Dedifferentiated amniotic fluid mesenchymal stem cell (primary cell): ENCODE results near the gene RNFT1.
"Not testable (repeated sequence)": the region's sequence is repeated elsewhere in the genome, so short reads cannot be mapped to it uniquely, and the experiment has no call there.

ENCODE experiments used
- DNase-seq: peaks from one replicate; pipeline ENCODE4 v3.0.0-alpha.2; 2016; ENCODE audit errors: extremely low spot score

Gene RNFT1, protein sequence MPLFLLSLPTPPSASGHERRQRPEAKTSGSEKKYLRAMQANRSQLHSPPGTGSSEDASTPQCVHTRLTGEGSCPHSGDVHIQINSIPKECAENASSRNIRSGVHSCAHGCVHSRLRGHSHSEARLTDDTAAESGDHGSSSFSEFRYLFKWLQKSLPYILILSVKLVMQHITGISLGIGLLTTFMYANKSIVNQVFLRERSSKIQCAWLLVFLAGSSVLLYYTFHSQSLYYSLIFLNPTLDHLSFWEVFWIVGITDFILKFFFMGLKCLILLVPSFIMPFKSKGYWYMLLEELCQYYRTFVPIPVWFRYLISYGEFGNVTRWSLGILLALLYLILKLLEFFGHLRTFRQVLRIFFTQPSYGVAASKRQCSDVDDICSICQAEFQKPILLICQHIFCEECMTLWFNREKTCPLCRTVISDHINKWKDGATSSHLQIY

DNA sequence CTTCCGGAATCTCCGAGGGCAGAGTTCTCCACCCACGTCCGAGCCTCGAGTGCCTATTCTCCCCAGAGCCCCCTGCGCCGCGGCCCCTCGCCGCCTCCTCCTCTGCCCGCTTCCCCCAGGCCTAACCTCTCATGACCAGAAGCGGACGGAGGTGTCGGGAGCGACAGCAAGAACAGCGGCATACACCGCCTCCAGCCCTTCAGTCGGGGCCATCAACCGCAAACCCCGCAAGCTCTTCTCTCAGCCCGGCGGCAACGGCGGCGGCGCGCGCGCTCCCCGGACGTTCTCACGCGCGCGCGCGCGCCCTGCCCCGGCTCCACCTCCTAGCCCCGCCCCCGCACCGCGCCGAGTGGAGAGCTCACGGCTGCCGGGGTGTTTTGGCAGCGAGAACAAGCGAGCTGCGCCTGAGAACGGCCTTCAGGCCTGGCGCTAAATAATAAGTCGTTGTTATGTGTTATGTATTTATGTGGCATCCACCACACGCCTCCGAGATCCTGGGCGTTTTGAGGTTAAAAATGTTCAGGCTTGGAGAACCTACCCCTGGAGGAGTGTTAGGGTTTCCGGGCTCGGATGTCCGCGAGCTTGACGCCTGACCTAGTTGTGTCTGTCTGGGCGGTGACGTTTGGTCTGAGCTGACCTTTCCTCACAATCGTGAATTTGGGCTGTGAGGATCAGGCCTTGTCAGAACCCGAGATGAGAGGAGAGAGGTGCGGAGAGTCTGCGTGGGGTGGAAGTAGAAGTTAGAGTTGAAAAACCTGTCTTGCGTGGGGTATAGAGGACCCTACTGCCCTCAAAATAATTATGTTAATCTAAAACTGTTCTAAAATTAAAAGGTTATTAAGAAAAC, at the start of gene RNFT1:
RNFT1 (minus strand) TSS at position 259 of the 847 bp plus-strand sequence; CDS start at position 182, 77 bp downstream.
- peak; percentile 79 for DNase-seq

DNA sequence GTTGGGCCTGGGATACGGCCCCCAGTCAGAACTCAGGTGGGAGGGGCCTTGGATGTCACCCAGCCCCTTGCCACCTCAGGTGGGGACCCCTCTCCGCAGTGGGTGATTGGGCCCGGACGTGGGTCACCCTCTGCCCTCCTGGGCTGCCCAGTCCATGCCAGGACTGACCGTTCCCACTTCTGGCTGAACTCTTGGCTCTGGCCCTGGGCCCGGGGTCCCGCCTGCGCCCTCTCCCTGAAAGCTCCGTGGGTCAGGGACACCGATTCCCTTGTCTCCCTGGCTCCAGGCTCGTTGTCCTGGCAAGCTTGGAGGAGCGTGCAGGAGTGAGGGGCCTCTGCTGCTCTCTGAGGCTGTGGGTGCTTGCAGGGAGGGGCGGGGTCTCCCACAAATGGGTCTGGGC, 44.8 kb upstream of the RNFT1 start:
- not testable (repeated sequence) for DNase-seq

DNA sequence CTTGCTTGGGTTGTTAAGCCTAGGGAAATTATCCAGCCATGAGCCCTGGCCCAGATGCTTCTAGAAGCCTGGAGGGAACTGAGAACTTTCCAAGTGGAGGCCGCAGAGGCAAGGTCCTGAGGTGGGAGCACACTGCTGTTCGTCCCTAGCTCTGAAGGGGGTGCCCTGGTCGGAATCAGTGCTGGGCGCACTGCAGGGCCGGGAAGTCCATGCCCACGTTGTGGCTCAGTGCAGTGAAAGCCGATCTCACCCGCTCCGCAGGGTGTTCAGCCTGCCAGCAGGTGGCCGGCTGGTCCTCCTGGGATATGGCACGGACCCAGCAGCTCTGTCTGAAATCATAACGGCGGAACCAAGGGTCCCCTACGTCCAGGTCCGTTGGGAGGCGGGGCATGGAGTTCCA, 43.8 kb upstream of the RNFT1 start:
- not testable (repeated sequence) for DNase-seq

DNA sequence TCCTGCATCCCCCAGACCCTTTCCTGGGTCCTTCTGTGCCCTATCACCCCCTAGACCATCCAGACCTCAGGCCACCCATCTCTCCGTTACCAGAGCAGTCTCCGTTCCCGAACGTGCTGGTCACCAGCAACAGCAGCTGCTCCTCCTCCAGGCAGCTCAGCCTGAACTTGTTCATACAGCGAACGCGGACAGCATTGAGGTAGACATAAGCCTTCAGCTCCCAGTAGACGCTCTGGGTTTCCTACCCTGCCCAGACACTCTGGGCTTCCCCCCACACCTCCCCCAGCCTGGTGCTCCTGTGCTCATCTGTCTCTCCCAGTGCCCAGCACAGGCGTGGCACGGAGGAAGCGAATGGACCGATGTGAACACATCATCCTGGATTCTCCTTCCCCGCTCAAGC, 41.6 kb upstream of the RNFT1 start:
- DNase-seq = no peak

DNA sequence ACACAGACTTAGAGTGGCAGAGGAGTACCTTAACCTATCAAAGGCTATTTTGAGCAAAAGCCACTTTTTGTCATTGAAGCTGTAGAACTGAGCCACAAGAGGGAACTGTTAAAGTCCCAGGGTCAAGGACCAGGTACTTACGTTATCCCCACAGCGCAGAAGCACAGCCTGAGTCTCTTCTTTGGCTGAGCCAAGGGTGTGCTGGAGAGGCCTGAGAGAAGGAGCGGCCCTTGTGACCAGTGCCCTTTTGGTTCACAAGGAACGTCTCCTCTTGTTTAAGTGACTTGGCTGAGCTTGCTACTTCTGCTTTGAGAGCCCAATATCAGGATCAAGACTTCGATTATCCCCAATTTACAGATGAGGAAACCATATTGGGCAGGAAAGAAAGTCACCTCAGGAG, 40.0 kb upstream of the RNFT1 start:
- not testable (repeated sequence) for DNase-seq

DNA sequence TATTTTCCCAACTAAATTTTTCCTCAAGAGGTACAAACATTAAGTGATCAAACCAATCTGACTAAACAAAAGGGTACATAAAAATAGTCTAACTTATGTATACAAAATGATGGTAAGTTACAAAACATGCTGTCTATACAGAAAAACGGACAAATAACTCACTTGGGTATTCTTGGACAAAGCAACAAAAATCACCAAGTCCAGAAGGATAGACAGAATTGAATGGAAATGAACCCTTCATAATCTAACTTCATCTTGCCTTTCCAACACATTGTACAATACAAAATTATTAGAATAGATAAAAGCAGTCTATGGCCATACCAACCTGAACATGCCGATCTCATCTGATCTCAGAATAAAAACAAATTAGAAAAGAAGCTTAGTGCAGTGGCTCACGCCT, 37.9 kb upstream of the RNFT1 start:
- DNase-seq = not testable (repeated sequence)

DNA sequence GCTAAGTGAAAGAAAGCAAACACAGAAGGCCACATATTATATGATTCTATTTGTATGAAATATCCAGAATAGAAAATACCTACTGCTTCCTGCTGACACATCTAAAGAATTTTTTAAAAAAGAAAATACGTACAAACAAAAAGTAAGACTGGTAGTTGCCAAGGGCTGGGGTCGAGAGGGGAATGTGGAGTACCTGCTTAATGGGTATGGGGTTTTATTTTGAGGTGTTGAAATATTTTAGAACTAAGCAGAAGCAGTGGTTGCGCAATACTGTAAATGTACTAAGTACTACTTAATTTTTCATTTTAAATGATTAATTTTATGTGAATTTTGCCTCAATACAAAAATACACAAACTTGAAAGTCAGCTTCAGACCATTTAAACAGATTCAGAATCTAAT, 32.1 kb upstream of the RNFT1 start:
- not testable (repeated sequence) for DNase-seq

DNA sequence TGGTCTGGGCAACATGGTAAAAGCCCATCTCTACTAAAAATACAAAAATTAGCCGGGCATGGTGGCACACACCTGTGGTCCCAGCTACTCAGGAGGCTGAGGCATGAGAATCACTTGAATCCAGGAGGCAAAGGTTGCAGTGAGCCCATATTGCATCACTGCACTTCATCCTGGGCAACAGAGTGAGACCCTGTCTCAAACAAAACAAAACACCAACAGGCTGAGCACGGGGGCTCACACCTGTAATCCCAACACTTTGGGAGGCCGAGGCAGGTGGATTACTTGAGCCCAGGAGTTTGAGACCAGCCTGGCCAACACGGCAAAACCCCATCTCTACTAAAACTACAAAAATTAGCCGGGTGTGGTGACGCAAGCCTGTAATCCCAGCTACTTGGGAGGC, 10.6 kb upstream of the RNFT1 start:
- not testable (repeated sequence) for DNase-seq

DNA sequence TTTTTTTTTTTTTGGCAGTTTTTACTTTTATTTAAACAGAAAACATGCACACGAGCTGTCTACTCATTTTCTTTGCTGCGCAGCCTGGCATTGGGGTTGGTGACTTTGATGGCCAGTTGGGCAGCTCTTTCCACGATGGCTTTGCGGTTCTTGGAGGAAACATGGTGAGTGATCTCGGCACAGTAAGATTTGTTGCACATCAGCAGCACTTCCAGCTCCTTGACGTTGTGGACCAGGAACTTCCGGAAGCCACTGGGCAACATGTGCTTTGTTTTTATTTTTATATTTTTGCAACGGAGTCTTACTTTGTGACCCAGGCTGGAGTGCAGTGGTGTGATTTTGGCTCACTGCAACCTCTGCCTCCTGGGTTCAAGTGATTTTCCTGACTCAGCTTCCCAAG, 8.9 kb upstream of the RNFT1 start:
- DNase-seq = not testable (repeated sequence)

DNA sequence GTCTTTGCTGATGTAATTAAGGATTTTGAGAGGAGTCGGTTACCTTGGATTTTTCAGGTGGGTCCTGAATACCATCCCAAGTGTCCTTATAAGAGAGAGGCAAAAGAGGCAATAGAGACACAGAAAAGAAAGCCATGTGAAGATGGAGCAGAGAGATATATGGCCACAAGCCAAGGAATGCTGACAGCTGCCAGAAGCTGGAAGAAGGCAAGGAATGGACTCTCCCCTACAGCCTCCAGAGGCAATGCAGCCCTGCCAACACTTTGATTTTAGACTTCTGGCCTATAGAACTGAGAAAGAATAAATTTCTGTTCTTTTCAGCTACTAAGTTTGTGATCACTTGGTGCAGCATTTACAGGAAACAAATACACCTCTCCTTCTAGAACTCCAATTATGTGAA, 8.2 kb upstream of the RNFT1 start:
- no peak for DNase-seq

DNA sequence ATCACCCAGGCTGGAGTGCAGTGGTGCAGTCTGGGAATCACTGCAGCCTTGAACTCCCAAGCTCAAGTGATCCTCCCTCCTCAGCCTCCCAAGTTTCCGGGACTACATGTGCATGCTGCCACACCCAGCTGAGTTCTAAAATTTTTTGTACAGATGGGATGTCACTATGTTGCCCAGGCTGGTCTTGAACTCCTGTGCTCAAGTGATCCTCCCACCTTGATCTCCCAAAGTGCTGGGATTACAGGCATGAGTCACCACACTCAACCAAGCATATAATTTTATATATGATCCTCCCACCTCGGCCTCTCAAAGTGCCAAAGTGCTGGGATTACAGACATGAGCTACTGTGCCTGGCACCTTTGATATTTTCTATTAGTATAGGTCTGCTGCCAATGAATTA, 7.2 kb upstream of the RNFT1 start:
- not testable (repeated sequence) for DNase-seq

DNA sequence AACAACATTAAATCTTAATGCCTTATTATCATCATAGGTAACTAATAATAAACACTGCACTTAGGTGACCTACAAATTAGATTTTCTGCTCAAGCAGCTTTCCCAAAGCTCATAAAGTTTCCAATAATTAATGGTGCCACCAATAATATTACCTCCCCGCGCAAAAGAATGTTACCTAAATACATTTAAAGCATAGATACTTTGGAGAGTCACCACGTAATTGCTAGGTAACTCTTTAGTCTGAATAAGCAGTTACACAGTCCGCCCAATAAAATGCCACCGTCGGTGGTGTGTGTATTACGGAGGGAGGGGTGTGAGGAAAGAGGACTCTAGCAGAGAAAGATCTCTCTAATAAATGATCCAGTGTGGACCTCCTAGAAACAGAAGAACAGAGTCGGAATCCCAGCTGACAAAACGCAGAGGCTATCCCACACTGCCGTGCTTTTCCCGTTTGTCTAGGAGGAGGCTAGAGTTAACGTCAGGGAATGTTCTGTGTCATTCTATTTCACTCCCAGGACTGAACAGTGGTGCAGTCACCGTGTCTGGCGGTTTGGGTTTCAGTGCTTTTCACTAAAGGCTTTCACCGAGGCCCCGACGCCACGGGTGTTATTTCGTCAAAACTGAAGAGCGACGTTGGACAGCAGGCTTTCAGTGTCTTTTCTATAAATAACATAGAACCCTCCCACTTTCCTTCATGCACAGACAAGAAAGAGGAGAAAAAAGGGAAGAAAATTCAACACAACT, 630 bp downstream of the RNFT1 start:
- DNase-seq = peak; percentile 74

DNA sequence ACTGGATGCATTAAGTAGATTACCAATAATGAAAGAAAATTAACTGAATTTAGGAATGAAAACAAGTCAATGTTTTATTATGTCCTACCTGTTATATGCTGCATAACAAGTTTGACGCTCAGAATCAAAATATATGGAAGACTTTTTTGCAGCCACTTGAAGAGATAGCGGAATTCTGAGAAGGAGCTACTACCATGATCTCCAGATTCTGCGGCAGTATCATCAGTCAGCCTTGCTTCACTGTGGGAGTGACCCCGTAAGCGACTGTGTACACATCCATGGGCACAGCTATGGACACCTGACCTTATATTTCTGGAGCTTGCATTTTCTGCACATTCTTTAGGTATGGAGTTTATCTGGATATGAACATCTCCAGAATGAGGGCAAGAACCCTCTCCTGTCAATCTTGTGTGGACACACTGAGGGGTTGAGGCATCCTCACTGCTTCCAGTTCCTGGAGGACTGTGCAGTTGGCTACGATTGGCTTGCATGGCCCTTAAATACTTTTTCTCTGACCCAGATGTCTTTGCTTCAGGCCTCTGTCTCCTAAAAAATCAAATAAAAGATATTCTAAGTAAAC, 1.7 kb downstream of the RNFT1 start:
- DNase-seq = no peak

DNA sequence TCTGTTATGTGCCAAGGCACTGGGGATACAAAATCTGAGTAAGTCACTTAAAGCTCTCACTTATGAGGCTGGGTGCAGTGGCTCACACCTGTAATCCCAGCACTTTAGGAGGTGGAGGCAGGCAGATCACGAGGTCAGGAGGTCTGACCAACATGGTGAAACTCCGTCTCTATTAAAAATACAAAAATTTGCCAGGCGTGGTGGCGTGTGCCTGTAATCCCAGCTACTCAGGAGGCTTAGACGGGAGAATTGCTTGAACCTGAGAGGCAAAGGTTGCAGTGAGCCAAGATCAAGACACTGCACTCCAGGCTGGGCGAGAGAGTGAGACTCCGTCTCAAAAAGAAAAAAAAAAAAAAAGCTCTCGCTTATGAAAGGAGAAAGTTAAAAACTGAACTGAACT, 5.0 kb downstream of the RNFT1 start:
- not testable (repeated sequence) for DNase-seq

DNA sequence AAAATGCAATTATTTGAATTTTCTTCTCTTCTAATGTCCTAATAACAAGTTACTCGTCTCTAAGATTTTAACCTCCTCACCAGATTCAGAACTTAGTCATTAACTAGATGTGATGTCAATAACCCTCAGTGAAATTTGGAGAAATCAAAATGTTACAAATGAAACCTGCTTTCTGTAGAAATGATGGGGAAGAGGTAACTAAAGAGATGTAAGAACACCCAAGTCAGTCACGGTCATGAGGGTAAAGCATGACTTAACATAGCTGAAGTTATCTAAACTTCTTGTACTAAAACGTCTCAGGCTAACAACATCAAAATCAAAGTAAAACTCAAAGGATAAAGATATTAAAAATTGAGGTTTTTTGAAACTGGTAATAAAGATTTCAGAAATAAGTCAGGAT, 9.7 kb downstream of the RNFT1 start:
- no peak for DNase-seq

DNA sequence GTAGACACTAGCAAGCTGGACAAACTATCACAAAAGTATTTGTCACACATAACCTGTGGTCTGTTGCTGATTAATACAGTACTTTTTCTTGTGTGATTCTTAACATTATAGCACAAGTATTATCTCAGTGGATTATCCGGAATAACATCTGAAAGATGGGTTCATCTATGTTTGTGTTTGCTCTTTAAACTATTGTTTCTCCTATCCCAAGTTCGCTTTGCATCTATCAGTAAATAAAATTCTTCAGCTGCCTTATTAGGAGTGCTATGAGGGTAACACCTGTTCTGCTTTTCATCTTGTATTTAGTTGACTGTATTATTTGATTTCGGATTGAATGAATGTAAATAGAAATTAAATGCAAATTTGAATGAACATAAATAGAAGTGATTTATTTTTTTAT, 14.5 kb downstream of the RNFT1 start:
- no peak for DNase-seq

DNA sequence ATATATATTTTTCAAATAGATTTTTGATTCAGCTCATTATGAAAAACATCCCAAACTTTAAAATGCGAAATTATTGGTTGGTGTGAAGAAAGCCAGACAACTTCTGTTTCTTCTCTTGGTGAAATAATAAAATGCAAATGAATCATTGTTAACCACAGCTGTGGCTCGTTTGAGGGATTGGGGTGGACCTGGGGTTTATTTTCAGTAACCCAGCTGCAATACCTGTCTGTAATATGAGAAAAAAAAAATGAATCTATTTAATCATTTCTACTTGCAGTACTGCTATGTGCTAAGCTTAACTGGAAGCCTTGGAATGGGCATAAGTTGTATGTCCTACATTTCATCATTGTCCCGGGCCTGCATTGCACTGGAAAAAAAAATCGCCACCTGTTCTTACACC, 17.2 kb downstream of the RNFT1 start:
- not testable (repeated sequence) for DNase-seq

DNA sequence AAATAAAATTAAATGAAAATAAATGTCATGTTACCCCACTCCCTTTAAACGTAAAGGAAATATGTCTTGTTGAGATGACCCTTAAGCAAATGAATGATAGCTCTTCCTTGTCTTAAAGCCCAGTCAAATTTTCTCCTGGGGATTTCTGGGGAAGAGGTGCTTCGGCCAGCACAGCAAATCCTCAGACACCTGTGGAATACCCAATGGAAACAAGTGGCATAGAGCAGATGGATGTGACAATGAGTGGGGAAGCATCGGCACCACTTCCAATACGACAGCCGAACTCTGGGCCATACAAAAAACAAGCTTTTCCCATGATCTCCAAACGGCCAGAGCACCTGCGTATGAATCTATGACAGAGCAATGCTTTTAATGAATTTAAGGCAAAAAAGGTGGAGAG, 18.1 kb downstream of the RNFT1 start:
- not testable (repeated sequence) for DNase-seq

DNA sequence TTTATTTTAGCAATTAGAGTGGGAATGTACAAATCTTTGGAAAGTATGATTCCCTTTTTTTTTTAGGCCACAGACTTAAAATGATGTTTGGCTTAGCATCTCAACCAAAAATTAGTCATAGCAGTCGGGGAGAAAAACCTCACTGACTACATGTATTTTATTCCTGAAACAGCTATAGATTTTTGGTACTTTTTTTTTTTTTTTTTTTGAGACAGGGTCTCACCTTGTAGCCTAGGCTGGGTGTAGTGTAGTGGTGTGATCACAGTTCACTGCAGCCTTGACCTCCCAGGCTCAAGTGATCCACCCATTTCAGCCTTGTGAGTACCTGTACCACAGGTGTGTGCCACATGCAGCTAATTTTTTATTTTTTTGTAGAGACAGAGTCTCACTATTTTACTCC, 23.4 kb downstream of the RNFT1 start:
- DNase-seq = no peak

DNA sequence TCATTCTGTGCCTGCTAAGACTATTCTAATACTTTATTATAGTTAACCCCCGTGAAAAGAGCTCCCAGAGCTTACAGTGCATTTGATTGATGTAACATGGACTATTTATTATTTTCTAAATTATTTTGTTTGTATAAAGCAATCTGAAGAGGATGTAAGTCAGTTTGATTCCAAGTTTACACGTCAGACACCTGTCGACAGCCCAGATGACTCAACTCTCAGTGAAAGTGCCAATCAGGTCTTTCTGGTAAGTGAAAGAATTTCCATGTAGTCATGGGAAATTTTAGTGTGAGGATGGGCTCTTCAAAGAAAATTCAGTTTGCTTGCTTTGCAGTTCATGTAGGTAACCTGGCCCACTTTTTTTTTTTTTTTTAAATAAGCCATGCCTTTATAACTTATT, 23.8 kb downstream of the RNFT1 start:
- DNase-seq = not testable (repeated sequence)

DNA sequence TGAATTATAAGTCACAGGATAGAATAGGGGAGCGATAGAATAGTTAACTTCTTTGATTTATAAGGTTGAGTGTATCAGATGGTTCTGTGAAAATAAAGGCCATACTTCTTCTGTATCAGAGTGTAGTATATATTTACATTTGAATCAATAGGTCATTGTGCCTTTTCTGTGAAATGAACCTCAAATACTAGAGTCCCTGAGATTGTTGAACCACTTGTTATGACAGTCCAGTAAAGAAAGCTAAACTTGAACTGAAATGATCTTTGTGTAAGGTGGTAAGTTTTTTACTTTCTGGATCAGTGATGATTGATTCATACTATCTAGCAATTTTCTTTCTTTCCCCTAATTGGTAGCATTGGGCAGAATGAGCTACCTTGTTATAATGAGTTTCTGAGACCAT, 31.2 kb downstream of the RNFT1 start:
- not testable (repeated sequence) for DNase-seq

DNA sequence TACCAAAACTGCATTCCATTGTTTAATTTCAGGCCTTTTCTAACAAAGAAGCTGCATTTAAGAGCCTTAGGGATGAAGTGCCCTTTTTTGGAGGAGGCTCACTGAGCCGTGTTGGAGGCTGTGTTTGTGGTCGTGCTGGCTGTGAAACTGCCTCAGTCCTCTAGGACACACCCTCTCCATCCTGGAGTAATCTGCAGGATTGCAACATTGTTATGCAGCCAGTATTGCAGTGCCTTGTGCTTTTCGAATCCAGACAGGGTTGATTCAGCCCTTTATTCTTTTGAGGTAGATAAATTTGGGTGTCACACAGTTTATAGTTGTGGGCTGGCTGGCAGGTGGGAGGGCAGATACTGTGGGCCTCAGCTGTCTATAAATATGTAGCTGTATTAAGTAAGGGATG, 33.8 kb downstream of the RNFT1 start:
- peak; percentile 53 for DNase-seq
